Mesothelial cell of epicardium (in vitro differentiated cells): ENCODE data around the gene COPS7A. TPM values are rescaled to one million over a fixed set of nuclear protein-coding genes. Genes with fewer than 3 reads are reported as not detected.
"Not testable (repeated sequence)": the region's sequence is repeated elsewhere in the genome, so short reads cannot be mapped to it uniquely, and the experiment has no call there.

ENCODE experiments used
- DNase-seq, 2 experiments: peaks; one replicate each; pipeline ENCODE4 v3.0.0; 2021; ENCODE audit warnings: low spot score in 2 of 2; ENCODE audit not compliant: unreplicated experiment in 2 of 2
- H3K27ac Mint-ChIP-seq: 2 replicates; pipeline ENCODE4 v1.8.0; 2021; ENCODE audit warnings: mixed read lengths
- H3K27me3 Mint-ChIP-seq: 2 replicates; pipeline ENCODE4 v1.8.0; 2021; ENCODE audit warnings: low read depth, mixed read lengths
- H3K36me3 Mint-ChIP-seq: 2 replicates; pipeline ENCODE4 v1.8.0; 2021; ENCODE audit warnings: mixed read lengths
- H3K4me1 Mint-ChIP-seq: 2 replicates; pipeline ENCODE4 v1.8.0; 2021; ENCODE audit warnings: mixed read lengths
- H3K4me3 Mint-ChIP-seq: 2 replicates; pipeline ENCODE4 v1.8.0; 2021; ENCODE audit warnings: mild to moderate bottlenecking, moderate library complexity, mixed read lengths
- H3K9me3 Mint-ChIP-seq: 2 replicates; pipeline ENCODE4 v1.8.0; 2021; ENCODE audit warnings: mixed read lengths
- CTCF ChIP-seq: fragments of 200-600 bp; sonication (generic); IDR thresholded peaks from one replicate; pipeline ENCODE4 v1.5.0; 2021; ENCODE audit warnings: antibody characterized with exemption; ENCODE audit not compliant: unreplicated experiment
- total RNA-seq: library from RNA; stranded (reverse); gene quantifications from 3 replicates; pipeline ENCODE4 v1.2.1, GENCODE V29; 2021

The COPS7A gene
- total RNA-seq, 1 donor from 2014 or later = 37.6 TPM

GRCh38 chr12:6729186-6729585 lies 5.3 kb downstream of the COPS7A start:
- Mint-ChIP-seq H3K27me3 (no peaks in the 10 kb centered on the region), H3K27ac (no peak overlapping the region), H3K9me3 (no peaks in the 10 kb centered on the region), H3K4me1 (peaks cover 11% of the 10 kb centered on the region), H3K36me3 (peaks cover 26% of the 10 kb centered on the region), H3K4me3 (no peak overlapping the region)
- no peak for DNase-seq
- no peak for TF ChIP-seq CTCF

GRCh38 chr12:6730169-6730568 lies 6.3 kb downstream of the COPS7A start:
- H3K27me3 Mint-ChIP-seq = no peaks in the 10 kb centered on the region
- no peak for DNase-seq
- H3K4me1 Mint-ChIP-seq = peaks cover 5% of the 10 kb centered on the region
- no peak overlapping the region for H3K27ac Mint-ChIP-seq
- no peak overlapping the region for H3K4me3 Mint-ChIP-seq
- no peaks in the 10 kb centered on the region for H3K9me3 Mint-ChIP-seq
- peaks cover 27% of the 10 kb centered on the region for H3K36me3 Mint-ChIP-seq
- peak; percentile 32 for TF ChIP-seq CTCF

- DNase-seq = no peak
- H3K4me3 Mint-ChIP-seq = no peak overlapping the region
- TF ChIP-seq CTCF = no peak
- no peaks in the 10 kb centered on the region for H3K27me3 Mint-ChIP-seq
- peaks cover 20% of the 10 kb centered on the region for H3K36me3 Mint-ChIP-seq
- H3K4me1 Mint-ChIP-seq = peaks cover 9% of the 10 kb centered on the region
- no peak overlapping the region for H3K27ac Mint-ChIP-seq
- H3K9me3 Mint-ChIP-seq = no peaks in the 10 kb centered on the region
These were observed 10.9 kb downstream of the COPS7A start for GRCh38 chr12:6734506-6735387.

GRCh38 chr12:6735448-6736191 lies 11.8 kb downstream of the COPS7A start:
- peaks cover 14% of the 10 kb centered on the region for H3K36me3 Mint-ChIP-seq
- peak overlapping the region; percentile 36 for H3K27ac Mint-ChIP-seq
- peaks cover 9% of the 10 kb centered on the region for H3K4me1 Mint-ChIP-seq
- no peaks in the 10 kb centered on the region for H3K9me3 Mint-ChIP-seq
- TF ChIP-seq CTCF = peak; percentile 47
- peak in 1 of 2 experiments; percentile 63 for DNase-seq
- H3K4me3 Mint-ChIP-seq = no peak overlapping the region
- no peaks in the 10 kb centered on the region for H3K27me3 Mint-ChIP-seq

- Mint-ChIP-seq H3K4me3 (no peak overlapping the region), H3K36me3 (peaks cover 6% of the 10 kb centered on the region), H3K27ac (no peak overlapping the region), H3K4me1 (peaks cover 9% of the 10 kb centered on the region), H3K27me3 (no peaks in the 10 kb centered on the region), H3K9me3 (no peaks in the 10 kb centered on the region)
- no peak for DNase-seq
- no peak for TF ChIP-seq CTCF
These were observed 12.9 kb downstream of the COPS7A start for GRCh38 chr12:6736754-6737153.

GRCh38 chr12:6742080-6742479 lies 18.2 kb downstream of the COPS7A start:
- not testable (repeated sequence) for DNase-seq
- H3K27ac Mint-ChIP-seq = peak overlapping the region; percentile 8

More at GRCh38 chr12:6742080-6742479, 18.2 kb downstream of the COPS7A start:
- not testable (repeated sequence) for H3K4me1 Mint-ChIP-seq, H3K9me3 Mint-ChIP-seq, H3K27me3 Mint-ChIP-seq, H3K4me3 Mint-ChIP-seq, H3K36me3 Mint-ChIP-seq
